ENCODE measurements around the gene NPPB. TPM values are rescaled to one million over a fixed set of nuclear protein-coding genes. Genes with fewer than 3 reads are reported as not detected.

NPPB gene
- total RNA-seq, 2 experiments from 2014 or later, result not detected

DNA sequence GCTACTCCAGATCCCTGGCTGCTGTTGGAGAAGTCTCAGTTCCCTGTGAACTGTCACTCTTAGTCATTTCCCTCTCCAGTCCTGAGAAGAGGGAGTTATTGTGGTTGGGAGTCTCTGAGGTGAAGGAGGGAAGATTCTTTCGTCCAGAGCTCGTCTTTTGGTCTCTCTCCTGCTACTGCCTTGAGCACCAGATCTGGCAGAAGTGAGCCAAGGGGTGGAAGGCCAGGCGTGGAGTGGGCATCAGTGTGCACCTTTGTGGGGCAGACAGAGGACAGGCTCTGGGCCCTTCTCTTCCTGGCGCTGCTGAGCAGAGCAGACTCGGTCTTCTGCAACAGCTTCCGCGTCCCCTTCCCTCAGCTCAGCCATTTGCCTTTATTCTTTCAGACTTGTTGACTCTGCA is 33.6 kb downstream of the NPPB start:
- H3K27ac ChIP-seq (ENCODE audit: low read depth, low read length, poor library complexity, severe bottlenecking), result no peak overlapping the region
- H3K9me2 ChIP-seq (ENCODE audit: insufficient read depth, low read length), result no peaks in the 10 kb centered on the region
- H4K20me1 ChIP-seq (ENCODE audit: insufficient read depth, low read length), result no peaks in the 10 kb centered on the region
- BruUV-seq (replicated peaks), result no TSS peak
- H3K36me3 ChIP-seq (ENCODE audit: insufficient read depth, low read length), result peaks cover 81% of the 10 kb centered on the region
- no peaks in the 10 kb centered on the region for H3K4me1 ChIP-seq (ENCODE audit: insufficient read depth, low read length, poor library complexity, severe bottlenecking)
- no peak for DNase-seq (ENCODE audit: low spot score)
- TF ChIP-seq, protein P1, sequence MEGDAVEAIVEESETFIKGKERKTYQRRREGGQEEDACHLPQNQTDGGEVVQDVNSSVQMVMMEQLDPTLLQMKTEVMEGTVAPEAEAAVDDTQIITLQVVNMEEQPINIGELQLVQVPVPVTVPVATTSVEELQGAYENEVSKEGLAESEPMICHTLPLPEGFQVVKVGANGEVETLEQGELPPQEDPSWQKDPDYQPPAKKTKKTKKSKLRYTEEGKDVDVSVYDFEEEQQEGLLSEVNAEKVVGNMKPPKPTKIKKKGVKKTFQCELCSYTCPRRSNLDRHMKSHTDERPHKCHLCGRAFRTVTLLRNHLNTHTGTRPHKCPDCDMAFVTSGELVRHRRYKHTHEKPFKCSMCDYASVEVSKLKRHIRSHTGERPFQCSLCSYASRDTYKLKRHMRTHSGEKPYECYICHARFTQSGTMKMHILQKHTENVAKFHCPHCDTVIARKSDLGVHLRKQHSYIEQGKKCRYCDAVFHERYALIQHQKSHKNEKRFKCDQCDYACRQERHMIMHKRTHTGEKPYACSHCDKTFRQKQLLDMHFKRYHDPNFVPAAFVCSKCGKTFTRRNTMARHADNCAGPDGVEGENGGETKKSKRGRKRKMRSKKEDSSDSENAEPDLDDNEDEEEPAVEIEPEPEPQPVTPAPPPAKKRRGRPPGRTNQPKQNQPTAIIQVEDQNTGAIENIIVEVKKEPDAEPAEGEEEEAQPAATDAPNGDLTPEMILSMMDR (conservative IDR thresholded peaks at IDR 0.05; ENCODE audit: low read length), result no peak
- TF ChIP-seq EZH2phosphoT487 (IDR thresholded peaks at IDR 0.05; ENCODE audit: borderline replicate concordance, low read depth, low read length), result no peak
- no peak overlapping the region for H3K4me2 ChIP-seq (ENCODE audit: low read length)
- H3K9me3 ChIP-seq (ENCODE audit: low read length), result no peaks in the 10 kb centered on the region
- POLR2A ChIA-PET, result interaction anchor here (1.3 kb wide), 2 partner anchors 10 to 87 kb away, joined by 3 read pairs; no protein-coding TSS in a partner anchor
- CTCF ChIA-PET (ENCODE audit: unreplicated experiment), result no interaction called here
- no peak overlapping the region for H2AFZ ChIP-seq (ENCODE audit: low read length)
- intact Hi-C loops (cut with micrococcal nuclease; ENCODE audit: unreplicated experiment), result no loop called here
- H3K4me3 ChIP-seq (ENCODE audit: low read depth, low read length, poor library complexity, severe bottlenecking), result no peak overlapping the region
- H3K79me2 ChIP-seq (ENCODE audit: insufficient read depth, low read depth, low read length), result no peaks in the 10 kb centered on the region

DNA sequence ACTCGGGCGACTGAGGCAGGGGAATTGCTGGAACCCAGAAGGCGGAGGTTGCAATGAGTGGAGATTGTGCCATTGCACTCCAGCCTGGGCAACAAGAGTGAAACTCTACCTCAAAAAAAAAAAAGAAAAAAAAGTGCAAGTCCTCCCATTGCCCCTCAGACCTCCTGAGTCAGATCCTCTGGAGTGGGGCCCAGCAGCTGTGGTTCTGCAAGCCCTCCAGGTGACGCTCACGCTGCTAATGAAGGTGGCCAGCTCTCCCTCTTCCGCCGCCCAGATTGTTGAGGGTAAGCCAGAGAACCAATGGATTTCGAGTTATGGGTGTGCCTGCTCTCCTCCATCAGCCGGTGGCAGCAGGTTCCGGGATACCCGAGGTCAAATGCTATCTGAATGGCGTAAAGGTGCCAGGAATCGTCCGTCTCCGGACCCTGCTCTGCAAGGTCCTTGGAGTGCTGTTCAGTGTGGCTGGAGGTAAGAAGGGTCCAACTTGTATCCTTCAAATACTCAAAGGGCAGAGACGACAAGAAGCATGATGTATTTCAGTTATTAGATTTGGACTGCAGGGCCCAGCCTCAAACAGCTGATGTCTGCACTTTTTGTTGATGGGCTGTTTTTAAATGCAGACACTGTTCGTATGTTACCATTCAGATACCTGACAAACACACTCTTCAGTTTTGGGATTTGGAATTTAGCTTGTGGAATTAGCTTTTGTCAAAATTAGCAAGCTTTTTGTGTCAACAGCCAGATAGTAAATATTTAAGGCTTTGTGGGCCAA is 35.2 kb downstream of the NPPB start:
- Histone ChIP-seq H3K4me1 (ENCODE audit: insufficient read depth, low read length, poor library complexity, severe bottlenecking) (no peaks in the 10 kb centered on the region), H3K27ac (ENCODE audit: low read depth, low read length, poor library complexity, severe bottlenecking) (no peak overlapping the region), H3K79me2 (ENCODE audit: insufficient read depth, low read depth, low read length) (no peaks in the 10 kb centered on the region), H3K9me2 (ENCODE audit: insufficient read depth, low read length) (no peaks in the 10 kb centered on the region), H3K4me2 (ENCODE audit: low read length) (no peak overlapping the region), H3K9me3 (ENCODE audit: low read length) (no peaks in the 10 kb centered on the region), H2AFZ (ENCODE audit: low read length) (no peak overlapping the region), H3K4me3 (ENCODE audit: low read depth, low read length, poor library complexity, severe bottlenecking) (no peak overlapping the region), H3K36me3 (ENCODE audit: insufficient read depth, low read length) (peaks cover 80% of the 10 kb centered on the region), H4K20me1 (ENCODE audit: insufficient read depth, low read length) (no peaks in the 10 kb centered on the region)
- ChIA-PET CTCF (ENCODE audit: unreplicated experiment) (no interaction called here), POLR2A (no interaction called here)
- TF ChIP-seq, protein P1 (conservative IDR thresholded peaks at IDR 0.05; ENCODE audit: low read length), result no peak
- TF ChIP-seq EZH2phosphoT487 (IDR thresholded peaks at IDR 0.05; ENCODE audit: borderline replicate concordance, low read depth, low read length), result no peak
- no TSS peak for BruUV-seq (replicated peaks)
- no peak for DNase-seq (ENCODE audit: low spot score)
- intact Hi-C loops (cut with micrococcal nuclease; ENCODE audit: unreplicated experiment), result no loop called here

DNA sequence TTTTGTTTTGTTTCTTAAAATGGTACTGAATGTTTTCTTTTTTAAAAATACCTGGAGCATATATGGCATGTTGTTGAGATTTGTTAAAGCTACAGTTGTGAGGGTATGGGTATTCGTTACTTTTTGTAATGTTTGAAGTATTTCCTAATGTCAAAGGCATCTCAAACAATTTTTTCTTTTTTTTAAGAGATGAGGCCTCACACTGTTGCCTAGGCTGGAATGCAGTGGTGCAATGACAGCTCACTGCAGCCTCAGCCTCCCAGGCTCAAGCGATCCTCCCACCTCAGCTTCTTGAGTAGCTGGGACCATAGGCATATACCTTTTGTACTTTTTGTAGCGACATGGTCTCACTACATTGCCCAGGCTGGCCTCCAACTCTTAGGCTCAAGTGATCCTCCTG is 36.7 kb downstream of the NPPB start:
- CTCF ChIA-PET (ENCODE audit: unreplicated experiment), result no interaction called here
- H3K9me2 ChIP-seq (ENCODE audit: insufficient read depth, low read length), result no peaks in the 10 kb centered on the region
- H3K4me3 ChIP-seq (ENCODE audit: low read depth, low read length, poor library complexity, severe bottlenecking), result no peak overlapping the region
- intact Hi-C loops (cut with micrococcal nuclease; ENCODE audit: unreplicated experiment), result no loop called here
- no peak for TF ChIP-seq EZH2phosphoT487 (IDR thresholded peaks at IDR 0.05; ENCODE audit: borderline replicate concordance, low read depth, low read length)
- TF ChIP-seq, protein P1 (conservative IDR thresholded peaks at IDR 0.05; ENCODE audit: low read length), result no peak
- H3K27ac ChIP-seq (ENCODE audit: low read depth, low read length, poor library complexity, severe bottlenecking), result no peak overlapping the region
- no peak for DNase-seq (ENCODE audit: low spot score)
- no peaks in the 10 kb centered on the region for H3K4me1 ChIP-seq (ENCODE audit: insufficient read depth, low read length, poor library complexity, severe bottlenecking)
- peaks cover 78% of the 10 kb centered on the region for H3K36me3 ChIP-seq (ENCODE audit: insufficient read depth, low read length)
- BruUV-seq (replicated peaks), result no TSS peak
- POLR2A ChIA-PET, result no interaction called here
- no peak overlapping the region for H2AFZ ChIP-seq (ENCODE audit: low read length)
- H3K79me2 ChIP-seq (ENCODE audit: insufficient read depth, low read depth, low read length), result no peaks in the 10 kb centered on the region
- H4K20me1 ChIP-seq (ENCODE audit: insufficient read depth, low read length), result no peaks in the 10 kb centered on the region
- no peaks in the 10 kb centered on the region for H3K9me3 ChIP-seq (ENCODE audit: low read length)
- no peak overlapping the region for H3K4me2 ChIP-seq (ENCODE audit: low read length)

Data from OCI-LY7 (cell line).